Activated naive CD4-positive, alpha-beta T cell treated with anti-CD3 and anti-CD28 coated beads, Interleukin-2, amount 50 U/mL, for 72 hours (primary cell): Measurements from ENCODE around the gene ENPP3. TPM values are rescaled to one million over a fixed set of nuclear protein-coding genes. Genes with fewer than 3 reads are reported as not detected.
"Not testable (repeated sequence)": the region's sequence is repeated elsewhere in the genome, so short reads cannot be mapped to it uniquely, and the experiment has no call there.

Experiments used
- ATAC-seq, 2 donors: fragments of 150-1000 bp; cut with Tn5 transposase; 2 replicates each; pipeline ENCODE4 v1.10.0; 2021; ENCODE audit warnings: mild to moderate bottlenecking in 2 of 2, moderate library complexity in 2 of 2
- DNase-seq, 2 donors: peaks; one replicate each; pipeline ENCODE4 v3.0.0; 2021 to 2022; ENCODE audit warnings: low spot score in 2 of 2
- H3K27ac Mint-ChIP-seq, 2 donors: one replicate each; pipeline ENCODE4 v1.8.0; 2022; ENCODE audit warnings: mild to moderate bottlenecking in 2 of 2, mixed read lengths in 2 of 2
- H3K36me3 Mint-ChIP-seq, 2 donors: one replicate each; pipeline ENCODE4 v1.8.0; 2022; ENCODE audit warnings: mixed read lengths in 2 of 2
- H3K9me3 Mint-ChIP-seq, 2 donors: one replicate each; pipeline ENCODE4 v1.8.0; 2022; ENCODE audit warnings: mixed read lengths in 2 of 2
- total RNA-seq, 2 donors: library from RNA; stranded (reverse); gene quantifications; one replicate each; pipeline ENCODE4 v1.2.3, GENCODE V29; 2022

Gene ENPP3
- total RNA-seq, 2 donors from 2014 or later: 0.18 to 1.4 TPM

DNA sequence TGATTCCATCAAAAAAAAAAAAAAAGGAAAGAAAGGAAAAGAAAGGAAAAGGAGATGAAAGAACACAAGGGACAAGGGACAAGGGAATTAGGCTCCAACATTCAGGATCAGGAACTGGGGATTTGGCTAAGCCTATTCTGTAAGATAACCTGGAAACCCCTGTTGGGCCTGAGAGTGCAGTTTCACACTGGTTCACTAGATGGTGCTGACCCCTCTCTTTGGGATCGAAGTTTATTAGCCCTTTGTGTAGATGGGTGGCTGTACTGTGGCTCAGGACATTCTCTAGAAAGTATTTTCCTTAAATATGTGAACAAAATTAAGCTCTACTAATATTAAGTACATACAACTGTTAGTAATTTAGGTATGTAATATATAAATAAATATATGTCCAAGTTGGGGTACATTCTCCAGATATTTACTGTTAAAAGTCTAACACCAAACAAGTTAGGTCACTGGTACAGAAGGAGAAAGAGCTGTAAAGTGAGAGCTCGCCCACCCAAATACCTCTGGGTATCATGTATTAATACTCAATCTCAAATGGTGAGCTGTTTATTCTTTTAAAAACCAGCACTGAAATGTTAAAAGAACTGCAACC lies 57.8 kb downstream of the ENPP3 start:
- DNase-seq: peak in 1 of 2 donors; percentile 29
- peak; percentile 59 to 84 for ATAC-seq
- no peak overlapping the region for H3K27ac Mint-ChIP-seq

DNA sequence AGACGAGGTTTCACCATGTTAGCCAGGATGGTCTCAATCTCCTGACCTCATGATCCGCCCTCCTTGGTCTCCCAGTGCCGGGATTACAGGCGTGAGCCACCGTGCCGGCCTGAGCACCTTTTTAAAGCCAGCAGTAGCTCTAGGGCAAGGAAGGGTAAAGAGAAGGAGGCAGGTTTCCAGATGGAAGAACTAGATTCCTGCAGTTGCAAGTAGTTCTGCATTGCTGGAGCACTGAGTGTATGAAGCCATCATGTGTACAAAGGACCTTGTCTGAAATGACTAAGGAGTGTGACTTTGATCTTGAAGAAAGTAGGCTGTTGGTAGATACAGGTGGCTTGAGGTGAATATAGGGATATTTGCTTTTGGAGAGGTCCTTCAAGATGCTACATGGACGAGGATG lies 59.9 kb downstream of the ENPP3 start:
- DNase-seq: no peak
- ATAC-seq: no peak
- Mint-ChIP-seq H3K9me3 (no peaks in the 10 kb centered on the region), H3K27ac (no peak overlapping the region), H3K36me3 (no peaks in the 10 kb centered on the region)

More for the DNA sequence above, 57.8 kb downstream of the ENPP3 start:
- Mint-ChIP-seq H3K36me3 (no peaks in the 10 kb centered on the region), H3K9me3 (no peaks in the 10 kb centered on the region)

DNA sequence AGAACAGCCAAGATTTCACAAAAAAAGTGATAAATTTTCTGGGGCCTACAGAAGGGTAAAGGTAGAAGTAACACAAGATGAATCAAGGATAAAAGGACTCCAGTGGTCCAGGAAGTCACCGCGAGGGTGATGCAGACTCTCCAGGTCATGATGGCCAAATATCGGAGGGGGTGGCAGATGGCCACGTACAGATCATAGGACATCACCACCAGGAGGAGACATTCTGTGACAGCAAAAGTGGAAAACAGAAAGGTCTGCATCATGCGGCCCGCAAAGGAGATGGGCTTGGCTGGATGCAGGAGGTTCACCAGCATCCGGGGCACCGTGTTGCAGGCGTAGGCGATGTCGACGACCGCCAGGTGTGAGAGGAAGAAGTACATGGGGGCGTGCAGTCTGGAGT lies 63.7 kb downstream of the ENPP3 start:
- not testable (repeated sequence) for H3K27ac Mint-ChIP-seq, H3K36me3 Mint-ChIP-seq, ATAC-seq, H3K9me3 Mint-ChIP-seq, DNase-seq

DNA sequence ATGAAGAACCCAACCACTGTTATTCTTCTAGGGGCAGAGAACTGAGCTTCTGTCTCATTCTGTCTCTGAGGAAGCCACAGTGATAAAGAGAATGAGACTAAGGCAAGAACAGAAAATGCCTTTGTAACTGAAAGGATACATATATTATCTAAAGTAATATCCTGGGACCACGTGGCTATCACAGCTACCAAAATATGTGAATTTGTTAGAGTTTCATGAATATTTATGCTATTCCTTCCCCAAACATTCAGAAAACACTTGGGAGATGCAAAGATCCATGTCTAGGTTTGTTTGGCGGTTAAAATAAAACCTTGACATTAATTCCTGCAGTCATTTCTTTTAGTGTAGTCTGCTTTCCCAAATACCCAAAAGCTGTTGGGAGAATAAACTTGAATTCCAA lies 66.8 kb downstream of the ENPP3 start:
- H3K27ac Mint-ChIP-seq, DNase-seq, ATAC-seq, H3K9me3 Mint-ChIP-seq, H3K36me3 Mint-ChIP-seq: not testable (repeated sequence)

DNA sequence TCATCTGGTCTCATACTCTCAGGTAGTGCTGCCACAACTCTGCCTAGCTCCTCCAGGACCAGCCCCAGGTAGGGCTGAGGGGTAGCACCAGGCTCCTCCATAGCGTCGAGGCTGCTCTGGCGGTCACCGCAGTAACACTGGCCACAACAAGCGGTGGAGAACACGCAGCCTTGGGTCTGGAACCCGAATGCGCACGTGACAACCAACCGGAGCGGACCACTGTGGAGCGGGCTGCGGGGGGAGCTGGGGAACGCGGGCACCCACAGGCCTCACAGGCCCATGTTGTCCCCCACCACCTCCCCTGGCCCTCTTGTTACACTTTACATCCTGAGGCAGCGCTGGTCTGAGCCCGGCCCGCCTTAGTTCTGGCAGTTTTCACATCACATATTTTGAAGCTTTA lies 73.8 kb downstream of the ENPP3 start, which contains the start of gene CTAGE9:
Gene CTAGE9, minus strand, starts transcription at position 101 of the 400 bp plus-strand sequence. Its CDS starts 0 bp downstream, at position 101.
- H3K27ac Mint-ChIP-seq, DNase-seq, H3K36me3 Mint-ChIP-seq, ATAC-seq, H3K9me3 Mint-ChIP-seq: not testable (repeated sequence)

DNA sequence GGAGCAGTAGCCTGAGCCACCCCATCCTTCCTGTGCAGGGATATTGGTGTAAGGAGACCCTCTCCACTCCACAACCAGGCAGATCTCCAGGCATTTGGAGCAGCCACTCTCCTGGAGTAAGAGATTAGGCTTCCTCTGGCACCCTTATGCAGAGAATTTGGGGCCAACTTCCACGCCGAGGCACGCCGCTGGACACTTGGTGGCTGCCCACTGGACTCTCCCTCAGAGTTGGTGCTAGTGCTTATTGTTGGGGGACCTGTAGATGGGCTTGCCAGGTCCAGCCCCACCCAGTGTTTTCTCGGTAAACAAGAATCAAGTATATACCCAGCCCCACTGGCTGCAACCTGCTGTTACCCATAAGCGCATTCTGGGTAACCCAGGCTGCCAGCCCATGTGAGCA lies 78.5 kb downstream of the ENPP3 start:
- not testable (repeated sequence) for H3K27ac Mint-ChIP-seq, ATAC-seq, H3K36me3 Mint-ChIP-seq, H3K9me3 Mint-ChIP-seq, DNase-seq

DNA sequence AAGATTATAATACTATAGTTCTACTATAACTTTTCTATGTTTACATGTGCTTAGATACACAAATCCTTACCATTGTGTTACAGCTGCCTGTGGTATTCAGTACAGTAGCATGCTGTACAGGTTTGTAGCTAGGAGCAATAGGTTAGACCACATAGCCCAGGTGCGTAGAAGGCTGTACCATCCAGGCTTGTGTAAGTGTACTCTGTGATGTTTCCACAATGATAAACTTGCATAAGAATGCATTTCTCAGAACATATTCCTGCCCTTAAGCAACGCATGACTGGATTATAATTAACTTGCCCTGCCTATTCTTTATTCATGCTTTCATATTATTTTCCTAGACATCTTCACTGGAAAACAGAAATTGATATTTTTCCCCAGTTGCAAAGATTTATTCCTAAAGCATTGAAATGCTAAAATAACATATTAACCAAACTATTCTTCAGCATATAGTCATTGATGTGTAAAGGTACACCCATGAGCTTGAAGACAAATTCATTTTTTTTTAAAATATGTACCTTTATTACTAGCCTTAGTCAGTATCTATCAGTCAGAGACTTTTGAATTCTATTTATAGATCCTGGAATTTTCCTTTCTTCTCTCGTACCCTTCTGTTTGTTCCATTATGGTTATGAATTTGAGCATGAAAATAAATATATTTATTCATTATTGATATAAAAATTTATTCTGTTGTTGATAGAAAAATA lies 80.9 kb downstream of the ENPP3 start:
- Mint-ChIP-seq H3K27ac (no peak overlapping the region), H3K9me3 (no peaks in the 10 kb centered on the region), H3K36me3 (no peaks in the 10 kb centered on the region)
- no peak for DNase-seq
- ATAC-seq: no peak

DNA sequence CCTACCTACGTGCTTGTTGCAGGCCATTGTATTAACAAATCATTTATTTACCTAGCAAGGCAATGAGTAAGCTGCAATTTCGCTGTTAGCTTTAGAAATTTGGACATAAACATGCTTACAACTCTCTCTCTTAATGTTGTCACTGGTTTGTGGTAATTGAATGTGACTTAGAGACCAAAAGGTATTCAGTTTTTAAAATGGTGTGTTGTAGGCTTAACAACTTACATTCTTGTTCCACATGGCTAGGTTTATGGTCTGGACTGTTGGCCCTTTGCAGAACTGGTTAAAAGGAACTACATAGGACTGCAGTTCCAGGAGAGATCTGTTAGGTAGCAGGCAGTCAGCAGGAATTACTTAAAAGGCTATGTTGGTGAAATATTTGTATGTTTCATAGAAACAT lies 84.1 kb downstream of the ENPP3 start:
- DNase-seq: no peak
- no peak for ATAC-seq
- H3K36me3 Mint-ChIP-seq: no peaks in the 10 kb centered on the region
- H3K9me3 Mint-ChIP-seq: no peaks in the 10 kb centered on the region
- H3K27ac Mint-ChIP-seq: no peak overlapping the region

DNA sequence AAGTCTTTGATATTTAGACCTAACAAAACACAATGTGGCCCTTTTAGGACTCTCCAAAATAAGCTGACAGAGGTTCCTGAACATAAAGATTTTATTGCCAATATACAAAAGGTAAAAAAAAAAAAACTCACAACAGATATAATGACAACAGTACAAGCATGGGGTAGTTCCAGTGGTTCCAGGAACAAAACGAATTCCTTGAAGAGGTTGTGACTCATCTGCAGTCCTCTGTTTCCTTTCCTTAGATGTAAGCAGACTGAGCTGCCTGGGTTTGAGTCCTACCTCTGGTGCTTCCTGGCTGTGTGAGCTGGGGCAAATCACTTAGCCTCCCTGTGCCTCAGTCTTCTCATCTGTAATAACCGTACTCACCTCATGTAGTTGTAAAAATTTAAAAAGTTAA lies 87.0 kb downstream of the ENPP3 start:
- no peak overlapping the region for H3K27ac Mint-ChIP-seq
- DNase-seq: no peak
- no peaks in the 10 kb centered on the region for H3K9me3 Mint-ChIP-seq
- no peak for ATAC-seq
- H3K36me3 Mint-ChIP-seq: peaks cover 0 to 5% of the 10 kb centered on the region in 2 donors

DNA sequence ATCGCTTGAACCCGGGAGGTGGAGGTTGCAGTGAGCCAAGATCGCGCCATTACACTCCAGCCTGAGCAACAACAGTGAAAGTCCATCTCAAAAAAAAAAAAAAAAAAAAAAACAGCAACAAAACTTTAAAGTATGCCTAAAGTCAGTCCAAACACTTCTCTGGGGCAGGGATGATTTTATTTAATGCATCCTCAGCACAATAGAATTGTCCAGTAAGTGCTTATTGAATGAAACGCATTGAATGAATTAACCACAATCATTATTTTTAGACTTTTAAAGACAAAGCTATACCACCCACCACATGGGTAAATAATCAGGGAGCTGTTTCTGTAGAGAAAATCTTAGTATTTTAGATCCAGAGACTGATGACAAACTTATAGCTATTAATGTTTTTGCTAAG lies 90.4 kb downstream of the ENPP3 start:
- Mint-ChIP-seq H3K9me3 (no peaks in the 10 kb centered on the region), H3K27ac (no peak overlapping the region), H3K36me3 (peaks cover 0 to 5% of the 10 kb centered on the region in 2 donors)
- ATAC-seq (no peak), DNase-seq (no peak)

DNA sequence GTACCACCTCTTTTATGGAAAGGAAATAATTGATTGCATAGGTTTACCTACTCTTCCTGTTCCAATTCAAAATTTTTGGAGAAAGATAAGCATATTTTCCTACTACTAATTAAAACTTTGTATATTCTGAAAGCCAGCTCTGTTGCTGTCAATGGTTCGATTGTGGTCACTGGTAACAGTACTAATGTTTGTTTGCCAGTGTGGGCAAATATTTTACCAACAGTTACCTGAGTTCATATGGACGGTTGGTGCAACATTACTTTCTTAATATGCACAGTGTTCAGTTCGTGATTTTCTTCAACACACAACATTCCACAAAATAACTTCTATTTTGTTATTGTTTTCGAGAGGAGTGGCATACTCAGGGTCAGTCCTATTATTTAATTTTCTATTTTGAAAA lies 90.8 kb downstream of the ENPP3 start:
- Mint-ChIP-seq H3K9me3 (no peaks in the 10 kb centered on the region), H3K27ac (no peak overlapping the region), H3K36me3 (peaks cover 0 to 5% of the 10 kb centered on the region in 2 donors)
- ATAC-seq: no peak
- no peak for DNase-seq

DNA sequence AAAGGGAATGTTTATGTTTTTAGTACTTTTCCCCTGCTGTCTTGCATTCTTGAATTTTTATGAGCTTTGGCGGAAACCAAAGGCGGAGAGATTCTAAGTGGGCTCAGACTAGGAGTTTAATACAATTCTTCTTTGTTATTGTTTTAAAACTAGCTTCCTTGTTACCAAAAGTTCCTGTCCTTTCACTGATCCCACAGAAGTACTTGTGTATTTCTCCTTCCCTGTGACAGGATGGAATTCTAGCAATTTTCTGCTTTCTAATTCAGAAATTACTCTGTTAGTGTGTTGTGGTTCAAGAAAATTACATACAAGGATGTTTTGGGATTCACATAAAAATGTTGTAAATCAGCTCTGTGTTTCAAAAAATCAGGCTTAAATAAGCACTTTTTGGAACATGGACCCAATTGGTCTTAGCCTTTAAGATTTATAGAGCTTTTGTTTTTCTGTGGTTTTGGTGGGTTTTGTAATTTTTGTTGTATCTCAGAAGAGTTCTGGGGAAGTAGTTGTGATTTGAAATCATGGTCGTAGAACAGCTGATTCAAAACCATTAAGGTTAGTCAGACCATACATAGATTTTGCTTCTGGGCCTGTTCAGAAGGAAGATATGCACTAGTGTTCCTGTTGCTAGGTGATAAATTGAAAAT lies 91.3 kb downstream of the ENPP3 start:
- DNase-seq (no peak), ATAC-seq (no peak)
- no peak overlapping the region for H3K27ac Mint-ChIP-seq
- no peaks in the 10 kb centered on the region for H3K9me3 Mint-ChIP-seq
- H3K36me3 Mint-ChIP-seq: peaks cover 0 to 5% of the 10 kb centered on the region in 2 donors

DNA sequence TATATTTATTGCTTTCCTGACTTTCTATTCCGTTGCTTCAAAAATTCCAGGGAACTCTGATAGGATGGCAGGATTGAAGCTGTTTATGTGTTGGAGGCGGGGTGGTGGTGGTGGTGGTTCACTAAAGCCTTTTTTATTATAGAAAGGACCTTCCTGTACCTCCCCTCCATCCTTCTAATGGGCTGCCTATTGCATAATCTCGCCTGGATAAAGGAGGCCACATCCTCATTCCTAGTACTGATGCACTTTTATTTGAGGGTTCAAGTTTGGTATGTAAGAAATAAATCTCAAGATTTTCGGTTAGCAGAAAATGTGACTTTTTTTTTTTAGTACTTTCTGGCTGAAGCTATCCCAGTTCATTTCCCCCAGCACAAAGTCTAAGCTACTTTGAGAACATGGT lies 92.4 kb downstream of the ENPP3 start:
- H3K36me3 Mint-ChIP-seq: peaks cover 0 to 5% of the 10 kb centered on the region in 2 donors
- no peak for DNase-seq
- no peaks in the 10 kb centered on the region for H3K9me3 Mint-ChIP-seq
- no peak for ATAC-seq
- no peak overlapping the region for H3K27ac Mint-ChIP-seq

DNA sequence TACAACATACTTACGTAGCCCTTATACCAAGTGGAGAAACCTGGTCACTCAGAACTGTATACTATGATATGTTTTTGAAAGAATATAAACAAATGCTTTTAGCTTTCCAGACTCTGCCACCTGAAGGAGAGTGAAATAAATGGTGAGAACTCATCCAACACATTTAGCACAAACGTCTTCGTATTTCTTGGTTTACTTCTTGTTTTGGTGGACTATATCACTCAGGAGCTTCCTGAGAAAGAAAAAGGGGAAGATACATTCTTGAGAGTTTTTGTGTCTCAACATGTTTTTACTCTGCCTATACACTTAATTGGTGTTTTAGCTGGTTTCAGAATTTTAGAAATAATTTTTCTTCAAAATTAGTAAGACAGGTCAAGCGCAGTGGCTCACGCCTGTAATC lies 93.2 kb downstream of the ENPP3 start:
- no peak overlapping the region for H3K27ac Mint-ChIP-seq
- no peaks in the 10 kb centered on the region for H3K9me3 Mint-ChIP-seq
- H3K36me3 Mint-ChIP-seq: peaks cover 0 to 5% of the 10 kb centered on the region in 2 donors
- DNase-seq: no peak
- ATAC-seq: no peak

DNA sequence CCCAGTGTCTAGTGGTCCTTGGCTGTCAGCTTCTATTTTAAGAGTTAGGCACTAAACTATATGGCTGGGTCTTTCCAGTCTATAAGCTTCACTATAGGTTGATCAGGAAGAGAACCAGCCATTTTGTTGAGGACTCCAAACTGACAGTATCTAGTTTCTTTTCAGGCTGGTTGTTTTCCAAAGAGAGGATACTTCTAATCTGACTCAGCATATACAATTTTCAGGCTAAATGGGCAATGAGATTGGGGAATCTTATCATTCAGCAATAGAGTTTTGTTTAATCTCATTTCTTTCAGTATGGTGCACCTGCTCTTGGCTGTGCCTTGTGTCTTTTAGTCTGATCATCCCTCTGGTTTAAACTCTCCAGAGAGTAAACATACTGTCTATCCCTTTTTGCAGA lies 94.1 kb downstream of the ENPP3 start:
- peaks cover 0 to 5% of the 10 kb centered on the region in 2 donors for H3K36me3 Mint-ChIP-seq
- no peaks in the 10 kb centered on the region for H3K9me3 Mint-ChIP-seq
- DNase-seq (no peak), ATAC-seq (no peak)
- H3K27ac Mint-ChIP-seq: no peak overlapping the region

DNA sequence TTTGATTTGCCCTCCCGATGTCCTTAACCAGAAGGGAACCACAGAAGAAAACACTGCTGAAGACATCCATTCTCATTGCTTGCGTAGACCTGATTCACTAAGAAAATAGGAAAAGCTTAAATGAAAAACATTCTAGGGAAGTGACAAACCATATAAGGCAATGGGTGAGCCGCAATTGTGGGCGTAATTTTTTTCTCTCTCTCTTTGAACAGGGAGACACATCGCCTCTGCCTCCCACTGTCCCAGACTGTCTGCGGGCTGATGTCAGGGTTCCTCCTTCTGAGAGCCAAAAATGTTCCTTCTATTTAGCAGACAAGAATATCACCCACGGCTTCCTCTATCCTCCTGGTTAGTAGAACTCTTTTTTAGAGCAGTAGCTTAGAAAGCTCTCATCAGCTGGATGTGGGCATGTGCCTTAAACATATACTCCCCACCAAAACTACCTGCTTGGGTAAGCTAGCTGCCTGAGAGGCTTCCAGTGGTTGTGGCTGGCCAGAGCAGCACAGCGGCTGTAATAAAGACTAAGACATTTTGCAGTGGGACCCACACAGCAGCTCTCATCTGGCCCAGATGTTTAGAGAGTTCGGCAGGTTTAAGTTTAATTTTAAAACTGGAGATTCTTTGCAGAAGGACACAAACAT lies 96.4 kb downstream of the ENPP3 start:
- no peak overlapping the region for H3K27ac Mint-ChIP-seq
- peak in 1 of 2 donors; percentile 26 for ATAC-seq
- no peaks in the 10 kb centered on the region for H3K36me3 Mint-ChIP-seq
- no peaks in the 10 kb centered on the region for H3K9me3 Mint-ChIP-seq
- no peak for DNase-seq

DNA sequence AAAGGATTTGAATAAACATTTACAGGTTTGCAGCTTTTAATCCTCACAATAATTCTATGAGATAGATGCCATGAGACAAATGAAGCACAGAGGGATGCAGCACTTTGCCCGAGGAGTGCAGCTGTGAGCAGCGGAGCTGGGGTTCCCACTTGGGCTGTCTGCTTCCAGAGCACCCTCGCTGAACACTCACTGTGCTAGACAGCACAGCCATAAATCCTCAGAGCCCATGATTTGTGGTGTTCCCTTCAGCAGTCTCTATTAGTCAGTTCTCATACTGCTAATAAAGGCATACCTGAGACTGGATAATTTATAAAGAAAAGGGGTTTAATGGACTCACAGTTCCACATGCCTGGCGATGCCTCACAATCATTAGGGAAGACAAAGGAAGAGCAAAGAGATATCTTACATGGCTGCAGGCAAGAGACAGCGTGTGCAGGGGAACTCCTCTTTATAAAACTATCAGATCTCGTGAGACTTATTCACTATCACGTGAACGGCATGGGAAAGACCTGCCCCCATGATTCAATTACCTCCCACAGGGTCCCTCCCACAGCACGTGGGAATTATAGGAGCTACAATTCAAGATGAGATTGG lies 99.0 kb downstream of the ENPP3 start:
- Mint-ChIP-seq H3K27ac (no peak overlapping the region), H3K36me3 (no peaks in the 10 kb centered on the region), H3K9me3 (no peaks in the 10 kb centered on the region)
- ATAC-seq (no peak), DNase-seq (no peak)
